ENCODE results near the gene ZNF396.

DNA sequence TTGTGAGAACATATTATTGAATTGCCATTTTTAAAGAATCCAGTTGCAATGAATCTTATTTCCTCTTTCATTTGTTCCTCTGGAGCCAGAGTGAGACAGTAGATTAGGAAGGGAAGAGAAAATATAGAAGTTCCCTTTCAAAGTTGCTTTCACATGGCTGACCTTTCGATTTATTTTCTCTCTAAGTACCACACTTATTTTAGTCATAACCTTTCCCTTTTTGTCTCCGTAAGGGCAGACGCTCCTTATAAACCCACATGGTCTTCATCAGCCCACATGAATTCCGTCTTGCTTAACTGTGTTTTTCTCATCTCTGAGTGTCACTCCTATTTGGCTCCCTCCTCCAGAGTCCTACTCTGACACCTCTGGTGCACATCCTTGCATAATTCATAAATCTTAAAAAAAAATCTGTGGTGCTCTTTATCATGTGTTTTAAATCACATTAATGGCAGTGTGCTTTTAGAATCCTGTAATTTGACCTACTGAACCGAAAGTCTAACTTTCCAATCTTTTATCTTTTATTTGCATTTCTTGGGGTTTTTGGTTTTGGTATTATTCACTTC lies 38.5 kb upstream of the ZNF396 start:
- TF ChIP-seq, protein P1, sequence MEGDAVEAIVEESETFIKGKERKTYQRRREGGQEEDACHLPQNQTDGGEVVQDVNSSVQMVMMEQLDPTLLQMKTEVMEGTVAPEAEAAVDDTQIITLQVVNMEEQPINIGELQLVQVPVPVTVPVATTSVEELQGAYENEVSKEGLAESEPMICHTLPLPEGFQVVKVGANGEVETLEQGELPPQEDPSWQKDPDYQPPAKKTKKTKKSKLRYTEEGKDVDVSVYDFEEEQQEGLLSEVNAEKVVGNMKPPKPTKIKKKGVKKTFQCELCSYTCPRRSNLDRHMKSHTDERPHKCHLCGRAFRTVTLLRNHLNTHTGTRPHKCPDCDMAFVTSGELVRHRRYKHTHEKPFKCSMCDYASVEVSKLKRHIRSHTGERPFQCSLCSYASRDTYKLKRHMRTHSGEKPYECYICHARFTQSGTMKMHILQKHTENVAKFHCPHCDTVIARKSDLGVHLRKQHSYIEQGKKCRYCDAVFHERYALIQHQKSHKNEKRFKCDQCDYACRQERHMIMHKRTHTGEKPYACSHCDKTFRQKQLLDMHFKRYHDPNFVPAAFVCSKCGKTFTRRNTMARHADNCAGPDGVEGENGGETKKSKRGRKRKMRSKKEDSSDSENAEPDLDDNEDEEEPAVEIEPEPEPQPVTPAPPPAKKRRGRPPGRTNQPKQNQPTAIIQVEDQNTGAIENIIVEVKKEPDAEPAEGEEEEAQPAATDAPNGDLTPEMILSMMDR (IDR thresholded peaks at IDR 0.05; ENCODE audit: low read length) = no peak
- TF ChIP-seq EZH2 (optimal IDR thresholded peaks at IDR 0.05; ENCODE audit: low read depth, low read length) (no peak), EZH2phosphoT487 (IDR thresholded peaks at IDR 0.05; ENCODE audit: low read length) (no peak)
